NCI-H2227 treated with DMSO at 0.1 percent for 48 hours (cell line): ENCODE measurements around the gene SFXN2.
A peak's percentile ranks its signal among the peaks of the same experiment; 100 is the strongest.
"Not testable (repeated sequence)": the region's sequence is repeated elsewhere in the genome, so short reads cannot be mapped to it uniquely, and the experiment has no call there.

Experiments used
- DNase-seq: peaks from one replicate; lab custom pipeline; 2025; lab: John Stamatoyannopoulos, UW

The SFXN2 gene

GRCh38 chr10:102681696-102682095 is 32.7 kb upstream of the SFXN2 start:
- DNase-seq: no peak

- no peak for DNase-seq
Measured at GRCh38 chr10:102682416-102682815, 32.0 kb upstream of the SFXN2 start.

DNA sequence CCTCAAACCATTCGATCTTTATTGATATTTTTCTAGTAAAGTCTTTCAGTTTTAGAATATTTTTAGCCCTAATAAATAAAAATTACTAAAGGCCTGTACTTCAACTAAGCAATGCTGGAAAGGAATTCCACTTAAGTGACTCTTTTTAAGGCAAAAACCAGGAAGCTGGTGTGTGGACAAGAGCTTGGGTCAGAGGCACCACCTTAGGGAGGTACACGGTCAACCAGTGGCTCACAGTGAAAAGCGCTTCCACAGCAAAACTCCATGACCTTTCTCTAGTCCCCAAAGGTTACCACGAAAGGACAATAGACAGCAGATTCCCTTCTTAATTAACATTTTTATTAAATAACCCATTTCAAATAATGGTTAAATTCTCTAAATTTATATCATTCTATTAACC is 31.5 kb upstream of the SFXN2 start:
- DNase-seq: no peak

DNA sequence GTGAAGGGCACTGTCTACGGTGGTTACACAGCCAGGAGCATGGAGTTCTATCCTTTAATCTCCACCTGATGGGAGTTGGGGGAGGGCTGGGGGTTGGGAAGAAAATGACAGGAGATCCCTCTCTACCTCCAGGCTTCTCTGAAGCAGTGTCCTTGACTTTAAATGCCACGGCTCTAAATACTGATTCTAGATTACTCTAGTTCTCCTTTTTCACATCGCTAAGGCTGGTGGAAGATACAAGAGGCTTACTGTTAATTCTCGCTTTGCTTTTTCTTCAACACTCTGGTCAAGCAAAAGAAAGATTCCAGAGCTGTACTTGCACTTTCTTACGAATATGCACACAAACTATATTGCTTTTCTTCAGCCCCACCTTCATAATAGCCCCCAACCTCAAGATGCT is 30.7 kb upstream of the SFXN2 start:
- DNase-seq: no peak

GRCh38 chr10:102691285-102692066 is 23.0 kb upstream of the SFXN2 start:
- DNase-seq: no peak

DNA sequence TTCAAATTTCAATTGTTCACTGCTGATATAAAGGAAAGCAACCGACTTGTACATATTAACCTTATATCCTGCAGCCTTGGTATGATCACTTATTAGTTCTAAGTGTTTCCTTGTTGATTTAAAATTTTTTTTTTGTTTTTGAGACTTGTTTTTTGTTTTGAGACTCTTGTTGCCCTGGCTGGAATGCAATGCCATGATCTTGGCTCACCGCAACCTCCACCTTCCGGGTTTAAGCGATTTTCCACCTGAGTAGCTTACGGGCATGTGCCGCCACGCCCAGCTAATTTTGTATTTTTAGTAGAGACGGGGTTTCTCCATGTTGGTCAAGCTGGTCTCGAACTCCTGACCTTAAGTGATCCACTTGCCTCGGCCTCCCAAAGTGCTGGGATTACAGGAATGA is 19.0 kb upstream of the SFXN2 start:
- not testable (repeated sequence) for DNase-seq

DNA sequence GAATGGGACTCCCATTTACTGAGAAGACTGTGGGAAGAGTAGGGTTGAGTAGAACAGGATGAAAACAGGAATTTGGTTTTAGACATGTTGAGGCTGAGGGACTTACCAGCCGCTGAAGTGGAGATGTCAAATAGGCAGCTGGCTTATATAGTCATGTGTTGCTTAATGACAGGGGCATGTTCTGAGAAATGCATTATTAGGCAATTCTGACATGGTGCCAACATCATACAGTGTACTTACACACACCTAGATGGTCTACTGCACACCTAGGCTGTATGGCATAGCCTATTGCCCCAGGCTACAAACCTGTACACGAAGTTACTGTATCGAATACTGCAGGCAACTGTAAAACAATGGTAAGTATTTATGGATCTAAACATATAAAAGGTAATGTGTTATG is 17.7 kb upstream of the SFXN2 start:
- DNase-seq: no peak

- DNase-seq: no peak
Measured at GRCh38 chr10:102698894-102699293, 15.5 kb upstream of the SFXN2 start.

DNA sequence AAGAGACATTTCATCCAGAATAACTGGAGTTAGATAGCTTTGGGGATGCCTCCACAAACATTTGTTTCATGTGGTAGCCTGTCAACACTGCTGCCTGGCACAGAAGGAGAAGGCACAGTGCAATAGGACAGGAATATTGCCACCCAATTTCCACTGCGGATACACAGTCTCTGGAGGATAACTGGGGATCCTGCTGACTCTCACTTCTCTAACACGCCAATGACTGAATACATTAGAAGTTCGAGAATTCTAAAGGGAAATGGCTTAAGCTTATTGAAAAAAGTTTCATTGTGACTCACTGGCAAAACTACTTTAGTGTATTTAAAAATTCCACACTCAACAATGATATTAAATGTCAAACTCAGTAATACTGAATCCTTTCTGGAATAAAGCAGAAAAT is 13.2 kb upstream of the SFXN2 start:
- DNase-seq: no peak

- no peak for DNase-seq
Measured at GRCh38 chr10:102701796-102702195, 12.6 kb upstream of the SFXN2 start.

DNA sequence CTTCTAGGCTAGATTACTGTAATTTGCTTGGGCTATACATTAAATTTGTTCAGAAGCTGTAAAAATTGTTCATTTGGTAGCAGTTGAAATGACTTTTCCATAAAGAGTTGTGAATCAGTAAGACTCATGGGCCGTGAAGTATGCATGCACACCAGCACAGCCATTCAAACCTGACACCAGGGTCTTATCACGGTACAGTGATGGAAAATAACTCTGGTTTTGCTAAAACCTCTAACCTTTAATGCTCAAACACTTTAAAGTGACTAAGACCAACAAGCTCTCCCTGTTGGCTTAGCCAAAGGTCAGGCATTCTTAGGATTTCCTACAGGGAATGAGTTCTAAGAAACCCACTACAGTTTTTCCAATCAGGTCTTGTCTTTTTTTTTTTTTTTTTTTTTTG is 11.7 kb upstream of the SFXN2 start:
- no peak for DNase-seq

- no peak for DNase-seq
Measured at GRCh38 chr10:102704915-102705314, 9.5 kb upstream of the SFXN2 start.

GRCh38 chr10:102705531-102705930 is 8.9 kb upstream of the SFXN2 start:
- DNase-seq: no peak

GRCh38 chr10:102710609-102711008 is 3.8 kb upstream of the SFXN2 start:
- DNase-seq: no peak

DNA sequence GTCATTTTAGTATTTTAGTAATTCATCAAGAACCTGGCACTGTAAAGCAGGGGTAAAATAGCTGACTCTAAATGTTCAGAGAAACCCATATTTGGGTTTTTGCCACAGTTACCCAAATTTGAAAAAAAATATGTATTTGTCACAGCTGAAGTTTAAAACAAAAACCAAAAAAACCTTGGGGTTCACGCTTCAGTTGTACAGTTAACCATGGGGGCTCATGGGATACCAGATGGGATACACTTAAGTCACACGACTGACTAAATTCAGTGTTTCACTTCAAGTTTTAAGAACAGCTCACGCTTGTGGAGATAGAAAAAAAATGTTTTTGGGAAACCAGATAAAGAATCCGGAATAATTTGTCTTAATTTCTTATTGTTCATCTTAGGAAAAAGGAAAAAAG is 2.3 kb upstream of the SFXN2 start:
- no peak for DNase-seq

DNA sequence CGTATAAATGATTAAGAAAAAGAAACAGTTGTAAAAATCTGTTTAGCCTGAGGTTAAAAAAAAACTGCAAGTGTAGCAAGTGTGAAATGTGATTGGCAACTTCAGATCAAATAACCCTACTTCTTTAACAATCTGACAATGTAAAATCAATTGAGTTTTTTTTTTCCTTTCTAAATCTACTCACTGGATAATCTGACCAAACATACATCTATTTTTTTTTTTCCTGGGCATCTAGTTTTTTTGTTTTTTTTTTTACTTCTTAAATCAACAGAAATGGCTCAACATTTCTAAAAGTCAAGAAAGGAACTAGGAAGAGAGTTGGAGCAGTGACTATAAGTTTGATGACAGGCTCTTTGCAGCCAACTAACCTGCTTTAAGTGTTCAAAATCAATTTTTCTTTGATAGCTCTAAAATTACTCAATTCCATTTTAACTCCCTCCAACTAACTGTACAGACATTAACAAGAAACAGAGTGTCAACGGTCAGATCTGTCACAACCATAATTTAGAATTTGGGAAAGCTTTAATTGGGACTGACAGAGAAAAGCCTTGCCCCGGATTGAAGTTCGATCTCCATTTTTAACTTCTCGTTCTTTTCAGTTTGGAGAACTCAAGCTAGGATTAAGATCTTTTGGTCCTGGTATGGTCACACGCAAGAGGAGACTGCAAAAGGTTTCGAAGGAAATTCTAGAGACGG is 1.4 kb upstream of the SFXN2 start:
- no peak for DNase-seq

DNA sequence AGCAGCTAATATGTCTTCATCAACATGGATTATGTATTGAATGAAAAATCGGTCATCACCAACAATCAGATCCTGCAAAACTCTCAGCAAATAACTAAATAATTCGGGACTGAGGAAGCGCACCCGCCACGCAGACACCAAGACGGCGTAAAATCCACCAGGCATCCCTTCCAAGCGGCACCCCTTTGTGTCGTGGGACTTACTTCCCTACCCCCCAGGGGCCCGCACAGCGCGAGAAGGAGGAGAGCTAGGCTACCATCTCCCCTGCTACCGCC is 960 bp upstream of the SFXN2 start:
- DNase-seq: no peak

DNA sequence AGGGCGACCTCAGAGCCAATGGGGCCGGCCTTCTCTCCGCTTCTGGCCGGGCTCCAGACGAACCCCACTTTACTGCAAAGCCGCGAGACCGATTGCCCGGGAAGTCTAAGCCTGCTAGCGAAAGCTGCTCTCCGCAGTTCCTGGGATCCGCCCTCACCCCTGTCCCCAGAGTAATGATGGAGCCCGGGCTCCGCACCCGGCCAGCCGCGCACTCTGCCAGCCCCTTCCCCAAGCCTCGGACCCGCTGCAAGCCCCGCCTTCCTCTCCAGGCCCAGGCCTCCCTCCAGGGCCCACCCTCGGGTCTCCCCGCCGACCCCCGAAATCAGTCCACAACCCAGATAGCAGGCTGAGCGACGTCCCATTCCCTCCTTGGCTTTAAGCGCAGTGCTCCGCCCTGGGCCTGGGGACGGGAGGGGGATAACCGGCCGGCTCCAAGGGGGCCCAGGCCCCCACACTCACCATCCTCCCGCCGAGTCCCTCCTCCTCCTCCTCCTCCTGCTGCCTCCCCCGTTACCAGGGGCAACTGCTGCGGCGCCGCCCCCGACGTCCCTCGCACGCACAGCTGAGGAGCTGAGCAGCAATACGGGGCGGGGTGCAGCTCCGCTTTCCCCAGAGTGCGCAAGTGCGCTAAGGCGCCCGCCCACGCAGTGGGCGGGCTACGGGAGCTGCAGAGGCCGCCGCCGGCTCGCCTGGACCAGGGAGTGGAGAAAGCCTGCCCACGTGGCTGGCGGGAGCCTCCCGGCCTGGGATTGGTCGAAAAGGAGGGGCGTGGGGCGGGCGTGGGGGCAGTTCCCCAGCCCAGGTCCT is 419 bp upstream of the SFXN2 start, which contains the start of gene ARL3:
TSS of gene ARL3 (minus strand) at position 584 of the 807 bp plus-strand sequence. CDS start at position 462, 122 bp downstream.
- DNase-seq: peak; percentile 92

DNA sequence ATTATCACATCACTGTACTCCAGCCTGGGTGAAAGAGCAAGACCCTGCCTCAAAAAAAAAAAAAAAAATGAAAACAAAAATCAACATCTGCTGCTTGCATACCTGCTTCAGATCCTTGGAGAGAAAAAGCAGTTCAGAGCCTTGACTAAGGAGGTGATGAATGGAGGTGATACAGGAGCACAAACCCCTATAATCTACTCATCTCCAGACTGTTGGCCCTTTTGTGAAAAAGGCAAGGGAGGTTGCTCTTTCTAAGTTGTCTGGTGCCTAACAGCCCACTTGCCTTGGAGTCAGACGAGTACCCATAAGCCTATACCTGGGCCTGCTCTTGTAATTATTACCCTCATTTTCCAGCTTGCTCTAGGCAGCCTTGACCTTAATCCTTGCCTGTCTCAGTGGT is 1.4 kb downstream of the SFXN2 start:
- DNase-seq: no peak

- DNase-seq: not testable (repeated sequence)
Measured at GRCh38 chr10:102716900-102717565, 2.6 kb downstream of the SFXN2 start.

- DNase-seq: no peak
Measured at GRCh38 chr10:102718220-102718619, 3.8 kb downstream of the SFXN2 start.

GRCh38 chr10:102720337-102720736 is 5.9 kb downstream of the SFXN2 start:
- DNase-seq: no peak
